GM12873 (cell line): Measurements from ENCODE around the gene IL31RA.

Experiments
- CTCF ChIP-seq: IDR thresholded peaks from 2 replicates; pipeline ENCODE4 v1.5.1; 2012; ENCODE audit warnings: low read depth, mild to moderate bottlenecking, moderate library complexity, low read length, control low read depth; ENCODE audit not compliant: insufficient read depth; ENCODE audit errors: missing control alignments

Gene IL31RA

DNA sequence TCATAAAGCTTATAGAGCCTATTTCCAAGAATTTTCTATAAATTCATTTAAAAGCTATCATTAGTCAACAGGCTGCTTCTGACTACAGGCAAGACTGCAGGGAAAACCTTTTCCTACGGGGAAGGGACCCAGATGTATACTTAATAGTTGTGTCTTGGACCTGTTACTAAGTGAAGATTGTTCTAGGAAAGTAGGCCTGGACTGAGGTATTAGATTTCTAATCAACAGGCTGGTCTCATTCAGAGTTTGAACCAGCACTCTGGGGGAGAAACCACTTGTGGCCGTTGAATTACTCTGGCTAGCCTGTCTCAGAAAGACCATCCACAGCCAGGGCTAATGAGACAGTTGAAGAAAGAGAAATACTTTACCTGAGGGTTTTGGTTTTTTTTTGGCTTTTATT lies 83.6 kb downstream of the IL31RA start:
- no peak for TF ChIP-seq CTCF

DNA sequence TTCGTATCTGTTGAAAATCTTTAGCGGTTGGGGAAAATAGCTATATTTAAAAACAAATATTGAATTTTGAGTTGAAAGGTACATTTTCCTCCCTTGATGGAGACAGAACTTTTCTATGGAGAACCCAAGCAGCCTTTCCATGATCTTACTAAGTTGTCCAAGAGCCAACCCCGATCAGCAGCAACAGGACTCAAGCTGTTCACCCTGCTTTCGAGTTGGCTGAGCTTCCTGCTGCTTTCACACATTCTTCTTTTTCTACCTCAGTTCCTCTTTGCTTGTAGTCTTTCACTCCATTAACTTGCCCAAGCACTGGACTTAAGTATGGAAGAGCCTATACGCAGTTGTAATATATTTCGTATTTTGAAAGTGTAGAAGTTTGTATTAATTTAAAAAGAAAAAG lies 84.2 kb downstream of the IL31RA start:
- TF ChIP-seq CTCF = no peak

DNA sequence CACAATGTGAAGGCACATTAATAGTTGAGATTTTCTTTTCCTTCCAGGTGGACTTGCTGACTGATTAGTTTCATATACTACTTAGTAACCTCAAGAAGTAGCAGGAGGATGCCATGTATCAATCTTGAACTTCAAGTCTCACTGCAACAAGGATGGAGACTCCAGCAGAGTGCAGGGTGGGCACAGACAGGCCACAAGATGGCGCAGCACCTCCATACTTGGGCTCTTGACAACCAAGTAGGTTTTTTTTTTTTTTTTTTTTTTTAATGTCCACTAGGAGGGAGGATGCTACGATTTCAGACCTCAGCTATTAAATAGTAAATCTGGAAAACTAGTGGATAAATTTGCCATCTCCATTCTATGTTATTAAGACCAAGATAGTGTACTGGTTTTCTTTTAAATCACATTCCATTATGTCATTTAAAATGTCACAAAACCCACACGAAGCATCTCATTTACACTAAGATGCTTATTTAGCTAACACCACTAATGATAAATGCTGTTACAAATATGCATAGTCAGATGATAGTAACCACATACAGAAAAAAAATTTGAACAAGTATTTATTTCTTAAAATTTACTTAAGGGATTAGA lies 85.0 kb downstream of the IL31RA start:
- peak; percentile 83 for TF ChIP-seq CTCF

GRCh38 chr5:55959208-55959607 lies 108.1 kb downstream of the IL31RA start:
- TF ChIP-seq CTCF = no peak

DNA sequence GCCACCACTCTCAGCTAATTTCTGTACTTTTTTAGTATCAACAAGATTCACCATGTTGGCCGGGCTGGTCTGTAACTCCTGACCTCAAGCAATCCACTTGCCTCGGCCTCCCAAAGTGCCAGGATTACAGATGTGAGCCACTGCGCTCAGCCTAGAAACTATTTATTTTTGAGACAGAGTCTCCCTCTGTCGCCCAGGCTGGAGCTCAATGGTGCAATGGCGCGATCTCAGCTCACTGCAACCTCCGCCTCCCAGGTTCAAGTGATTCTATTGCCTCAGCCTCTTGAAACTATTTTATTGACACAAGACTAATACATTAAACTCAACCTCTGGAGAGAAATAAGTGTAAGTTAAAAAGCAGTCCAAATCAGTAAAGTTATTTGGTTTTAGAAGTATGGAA lies 109.6 kb downstream of the IL31RA start:
- no peak for TF ChIP-seq CTCF

DNA sequence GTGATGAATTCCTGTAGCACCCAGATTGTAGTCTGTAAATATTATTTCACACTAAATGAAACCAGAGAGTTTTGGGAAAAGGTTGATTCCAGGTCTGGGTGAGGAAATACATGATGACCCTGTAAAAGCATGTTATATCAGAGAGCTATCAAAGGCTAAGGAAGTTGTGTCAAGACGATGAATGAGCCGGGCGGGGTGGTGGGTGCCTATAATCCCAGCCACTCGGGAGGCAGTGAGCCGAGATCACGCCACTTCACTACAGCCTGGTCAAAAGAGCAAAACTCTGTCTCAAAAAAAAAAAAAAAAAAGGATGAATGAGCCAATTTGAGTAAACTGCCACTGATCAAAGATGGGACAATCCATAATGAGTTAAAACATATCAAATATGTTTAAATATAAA lies 114.4 kb downstream of the IL31RA start:
- TF ChIP-seq CTCF = no peak

GRCh38 chr5:55966284-55966683 lies 115.1 kb downstream of the IL31RA start:
- no peak for TF ChIP-seq CTCF
